ENCODE data around the gene C12orf54.
"Not testable (repeated sequence)": the region's sequence is repeated elsewhere in the genome, so short reads cannot be mapped to it uniquely, and the experiment has no call there.

Gene C12orf54

GRCh38 chr12:48512855-48513254 lies 30.6 kb downstream of the C12orf54 start:
- DNase-seq = no peak

GRCh38 chr12:48514728-48515127 lies 32.4 kb downstream of the C12orf54 start:
- DNase-seq = no peak

- DNase-seq = not testable (repeated sequence)
These were observed 38.1 kb downstream of the C12orf54 start for GRCh38 chr12:48520381-48520780.

- no peak for DNase-seq
These were observed 43.0 kb downstream of the C12orf54 start, which contains the start of gene OR8S1 for GRCh38 chr12:48525332-48525731. Gene OR8S1, plus strand, starts transcription at chr12:48525632. Its CDS starts 0 bp downstream, at chr12:48525632.

GRCh38 chr12:48527891-48528670 lies 45.8 kb downstream of the C12orf54 start:
- no peak for DNase-seq

- no peak for DNase-seq
These were observed 50.3 kb downstream of the C12orf54 start for GRCh38 chr12:48532601-48533000.

GRCh38 chr12:48536602-48537001 lies 54.3 kb downstream of the C12orf54 start:
- no peak for DNase-seq

GRCh38 chr12:48542300-48542928 lies 60.1 kb downstream of the C12orf54 start:
- DNase-seq = no peak

GRCh38 chr12:48545833-48546469 lies 63.7 kb downstream of the C12orf54 start:
- DNase-seq = no peak
